Sigmoid colon (tissue), 3 donors: ENCODE results near the gene FAM43B.

Source experiments
- POLR2A ChIP-seq, 2 donors: fragments of 450-650 bp; IDR thresholded peaks; one replicate each; pipeline ENCODE4 v1.6.1; 2016; ENCODE audit warnings: antibody characterized with exemption in 2 of 2, mild to moderate bottlenecking in 2 of 2, moderate library complexity in 2 of 2
- TF ChIP-seq, protein P1 (sequence below), 4 experiments: fragments of 450-650 bp in 3 of 4; fragments of 200-600 bp in 1 of 4; IDR thresholded peaks; one replicate each; pipeline ENCODE4 v1.5.1; 2016 to 2019; ENCODE audit warnings: antibody characterized with exemption in 4 of 4, mild to moderate bottlenecking in 3 of 4, moderate library complexity in 2 of 4

- TF ChIP-seq, protein P1, sequence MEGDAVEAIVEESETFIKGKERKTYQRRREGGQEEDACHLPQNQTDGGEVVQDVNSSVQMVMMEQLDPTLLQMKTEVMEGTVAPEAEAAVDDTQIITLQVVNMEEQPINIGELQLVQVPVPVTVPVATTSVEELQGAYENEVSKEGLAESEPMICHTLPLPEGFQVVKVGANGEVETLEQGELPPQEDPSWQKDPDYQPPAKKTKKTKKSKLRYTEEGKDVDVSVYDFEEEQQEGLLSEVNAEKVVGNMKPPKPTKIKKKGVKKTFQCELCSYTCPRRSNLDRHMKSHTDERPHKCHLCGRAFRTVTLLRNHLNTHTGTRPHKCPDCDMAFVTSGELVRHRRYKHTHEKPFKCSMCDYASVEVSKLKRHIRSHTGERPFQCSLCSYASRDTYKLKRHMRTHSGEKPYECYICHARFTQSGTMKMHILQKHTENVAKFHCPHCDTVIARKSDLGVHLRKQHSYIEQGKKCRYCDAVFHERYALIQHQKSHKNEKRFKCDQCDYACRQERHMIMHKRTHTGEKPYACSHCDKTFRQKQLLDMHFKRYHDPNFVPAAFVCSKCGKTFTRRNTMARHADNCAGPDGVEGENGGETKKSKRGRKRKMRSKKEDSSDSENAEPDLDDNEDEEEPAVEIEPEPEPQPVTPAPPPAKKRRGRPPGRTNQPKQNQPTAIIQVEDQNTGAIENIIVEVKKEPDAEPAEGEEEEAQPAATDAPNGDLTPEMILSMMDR (IDR thresholded peaks at IDR 0.05) = no peak
- no peak for TF ChIP-seq POLR2A (IDR thresholded peaks at IDR 0.05)
These were observed 44.0 kb upstream of the FAM43B start for GRCh38 chr1:20508411-20508771.
